NCI-H2227 (cell line): ENCODE results near the gene SMARCA4.

Source experiments
- DNase-seq: peaks from one replicate; lab custom pipeline; 2025; ENCODE audit not compliant: unreplicated experiment; lab: John Stamatoyannopoulos, UW

The SMARCA4 gene

GRCh38 chr19:11028146-11028545 lies 67.3 kb downstream of the SMARCA4 start:
- DNase-seq = no peak

- DNase-seq = no peak
Measured at GRCh38 chr19:11031421-11032070, 70.7 kb downstream of the SMARCA4 start.

- DNase-seq = no peak
Measured at GRCh38 chr19:11033251-11033650, 72.4 kb downstream of the SMARCA4 start.

DNA sequence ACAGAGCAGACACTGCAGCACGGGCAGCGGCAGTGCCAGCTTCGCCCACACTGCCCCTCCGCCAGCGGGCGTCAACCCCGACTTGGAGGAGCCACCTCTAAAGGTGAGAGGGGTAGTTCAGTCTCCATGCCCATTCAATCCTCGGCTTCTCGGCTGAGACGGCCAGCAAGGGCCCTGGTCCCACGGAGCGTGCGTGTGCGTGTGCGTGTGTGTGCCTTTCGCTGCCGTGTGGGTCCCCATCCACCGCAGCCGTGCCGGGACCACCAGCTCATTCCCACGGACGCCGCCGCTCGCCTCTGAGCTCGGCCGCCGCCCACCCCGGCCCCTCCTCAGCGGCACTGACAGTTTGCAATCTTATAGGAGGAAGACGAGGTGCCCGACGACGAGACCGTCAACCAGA lies 72.9 kb downstream of the SMARCA4 start:
- DNase-seq = no peak

GRCh38 chr19:11034449-11035213 lies 73.8 kb downstream of the SMARCA4 start:
- DNase-seq = no peak

- peak; percentile 72 for DNase-seq
Measured at GRCh38 chr19:11035441-11036377, 74.9 kb downstream of the SMARCA4 start.

DNA sequence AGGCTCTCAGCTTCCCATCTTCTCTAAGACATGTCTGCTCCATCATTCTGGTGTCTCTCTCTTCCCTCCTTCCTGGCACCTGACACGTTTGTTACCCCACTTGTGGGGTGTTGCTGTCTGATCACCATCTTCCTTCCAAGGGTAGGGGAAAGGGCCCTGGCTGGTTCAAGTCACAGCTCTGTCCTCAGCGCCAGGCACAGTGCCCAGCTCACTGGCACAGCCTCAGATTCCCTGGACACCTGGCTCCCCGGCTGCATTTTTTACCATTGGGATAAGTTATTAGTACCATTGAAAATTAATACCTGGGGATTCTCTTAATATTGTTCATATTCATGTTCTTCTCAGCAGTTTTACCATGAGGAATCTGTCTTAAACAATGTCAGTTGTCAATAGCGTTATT lies 77.7 kb downstream of the SMARCA4 start:
- no peak for DNase-seq

DNA sequence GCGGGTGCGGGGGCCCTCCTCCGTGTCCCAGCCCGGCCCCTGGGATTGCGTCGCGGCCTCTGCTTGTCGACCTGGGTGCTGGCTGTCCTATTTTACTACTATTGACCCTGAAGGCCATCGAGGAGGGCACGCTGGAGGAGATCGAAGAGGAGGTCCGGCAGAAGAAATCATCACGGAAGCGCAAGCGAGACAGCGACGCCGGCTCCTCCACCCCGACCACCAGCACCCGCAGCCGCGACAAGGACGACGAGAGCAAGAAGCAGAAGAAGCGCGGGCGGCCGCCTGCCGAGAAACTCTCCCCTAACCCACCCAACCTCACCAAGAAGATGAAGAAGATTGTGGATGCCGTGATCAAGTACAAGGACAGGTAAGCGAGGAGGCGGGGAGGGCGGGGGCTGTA lies 80.4 kb downstream of the SMARCA4 start:
- DNase-seq = no peak

GRCh38 chr19:11041966-11042627 lies 81.3 kb downstream of the SMARCA4 start:
- no peak for DNase-seq

GRCh38 chr19:11044431-11044830 lies 83.6 kb downstream of the SMARCA4 start:
- no peak for DNase-seq

- DNase-seq = no peak
Measured at GRCh38 chr19:11045536-11045935, 84.7 kb downstream of the SMARCA4 start.

- DNase-seq = no peak
Measured at GRCh38 chr19:11046605-11047354, 86.0 kb downstream of the SMARCA4 start.

- no peak for DNase-seq
Measured at GRCh38 chr19:11047866-11048265, 87.0 kb downstream of the SMARCA4 start.

GRCh38 chr19:11050323-11051114 lies 89.7 kb downstream of the SMARCA4 start:
- DNase-seq = no peak

- DNase-seq = no peak
Measured at GRCh38 chr19:11053817-11054195, 93.0 kb downstream of the SMARCA4 start.

DNA sequence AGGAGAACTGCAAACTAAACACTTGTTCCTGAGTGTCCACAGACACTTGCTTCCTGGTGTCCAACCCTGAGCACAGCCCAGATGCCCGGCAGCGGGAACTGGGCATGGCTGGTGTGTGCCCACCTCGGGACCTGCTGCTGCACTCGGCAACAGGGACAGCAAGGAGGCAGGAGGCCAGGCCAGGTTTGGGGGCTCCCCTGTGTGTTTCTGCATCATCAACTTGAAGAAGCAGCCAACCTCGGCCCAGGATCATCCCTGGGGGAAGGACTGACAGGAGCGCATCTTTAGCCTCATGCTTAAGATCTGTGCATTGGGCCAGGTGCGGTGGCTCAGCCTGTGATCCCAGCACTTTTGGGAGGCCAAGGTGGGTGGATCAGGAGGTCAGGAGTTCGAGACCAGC lies 93.4 kb downstream of the SMARCA4 start:
- DNase-seq = no peak

GRCh38 chr19:11054628-11055027 lies 93.8 kb downstream of the SMARCA4 start:
- DNase-seq = no peak

- no peak for DNase-seq
Measured at GRCh38 chr19:11058246-11059030, 97.6 kb downstream of the SMARCA4 start.
